Measurements from ENCODE around the gene INO80B. TPM values are rescaled to one million over a fixed set of nuclear protein-coding genes. Genes with fewer than 3 reads are reported as not detected.

INO80B gene
- total RNA-seq (2014; rRNA removed; shearing (Covaris generic)), result 9.0 and 14.2 TPM in 2 replicates

GRCh38 chr2:74454654-74455511 lies at the start of gene INO80B:
INO80B (plus strand) TSS chr2:74455087; CDS start chr2:74455117, 30 bp downstream.
- H3K4me1 ChIP-seq, result peaks cover 11% of the 10 kb centered on the region
- peak within 1 kb of the TSS; percentile 64 for H3K4me3 ChIP-seq
- no peaks in the 10 kb centered on the region for H3K36me3 ChIP-seq
- peak within 1 kb of the TSS; percentile 9; the same call in 1 of the 2 replicates for H3K27ac ChIP-seq
- DNase-seq, result peak; percentile 96 to 99
- H3K9me3 ChIP-seq (replicated peaks), result no peaks in the 10 kb centered on the region
- H3K27me3 ChIP-seq, result no peaks in the 10 kb centered on the region

GRCh38 chr2:74406035-74406434 lies 48.9 kb upstream of the INO80B start:
- H3K4me3 ChIP-seq, result no peak overlapping the region
- no peaks in the 10 kb centered on the region for H3K9me3 ChIP-seq (replicated peaks)
- no peaks in the 10 kb centered on the region for H3K36me3 ChIP-seq
- no peak for DNase-seq
- H3K27ac ChIP-seq, result no peak overlapping the region
- H3K27me3 ChIP-seq, result no peaks in the 10 kb centered on the region; the same call in 1 of the 2 replicates
- H3K4me1 ChIP-seq, result peaks cover 15% of the 10 kb centered on the region

- Histone ChIP-seq H3K4me1 (peaks cover 15% of the 10 kb centered on the region), H3K27ac (no peak overlapping the region), H3K4me3 (no peak overlapping the region), H3K36me3 (no peaks in the 10 kb centered on the region), H3K27me3 (peaks cover 4% of the 10 kb centered on the region), H3K9me3 (replicated peaks) (no peaks in the 10 kb centered on the region)
- no peak for DNase-seq
Observed at GRCh38 chr2:74407682-74408081, 47.2 kb upstream of the INO80B start.

- DNase-seq, result no peak
- Histone ChIP-seq H3K9me3 (replicated peaks) (no peaks in the 10 kb centered on the region), H3K4me3 (no peak overlapping the region), H3K27me3 (peaks cover 15% of the 10 kb centered on the region), H3K4me1 (no peaks in the 10 kb centered on the region; the same call in 1 of the 2 replicates), H3K27ac (no peak overlapping the region), H3K36me3 (no peaks in the 10 kb centered on the region)
Observed at GRCh38 chr2:74413001-74413698, 41.7 kb upstream of the INO80B start.

- Histone ChIP-seq H3K36me3 (no peaks in the 10 kb centered on the region), H3K27me3 (peaks cover 21% of the 10 kb centered on the region), H3K4me3 (no peak overlapping the region), H3K27ac (no peak overlapping the region), H3K4me1 (peaks cover 3% of the 10 kb centered on the region; the same call in 1 of the 2 replicates), H3K9me3 (replicated peaks) (no peaks in the 10 kb centered on the region)
- no peak for DNase-seq
Observed at GRCh38 chr2:74414441-74414840, 40.4 kb upstream of the INO80B start.

- Histone ChIP-seq H3K9me3 (replicated peaks) (no peaks in the 10 kb centered on the region), H3K27me3 (peaks cover 27% of the 10 kb centered on the region), H3K4me3 (no peak overlapping the region), H3K27ac (no peak overlapping the region), H3K36me3 (no peaks in the 10 kb centered on the region), H3K4me1 (peaks cover 3% of the 10 kb centered on the region; the same call in 1 of the 2 replicates)
- DNase-seq, result no peak
Observed at GRCh38 chr2:74414881-74415761, 39.8 kb upstream of the INO80B start.

- no peak for DNase-seq
- Histone ChIP-seq H3K4me3 (no peak overlapping the region), H3K9me3 (replicated peaks) (no peaks in the 10 kb centered on the region), H3K27ac (no peak overlapping the region), H3K36me3 (no peaks in the 10 kb centered on the region), H3K4me1 (peaks cover 3% of the 10 kb centered on the region; the same call in 1 of the 2 replicates), H3K27me3 (peaks cover 27% of the 10 kb centered on the region)
Observed at GRCh38 chr2:74415762-74416395, 39.0 kb upstream of the INO80B start.

- Histone ChIP-seq H3K4me1 (peaks cover 3% of the 10 kb centered on the region; the same call in 1 of the 2 replicates), H3K27ac (no peak overlapping the region), H3K36me3 (no peaks in the 10 kb centered on the region), H3K9me3 (replicated peaks) (no peaks in the 10 kb centered on the region), H3K4me3 (no peak overlapping the region), H3K27me3 (peaks cover 27% of the 10 kb centered on the region)
- DNase-seq, result no peak
Observed at GRCh38 chr2:74416778-74417177, 38.1 kb upstream of the INO80B start.

- Histone ChIP-seq H3K4me3 (no peak overlapping the region), H3K27ac (no peak overlapping the region), H3K27me3 (peaks cover 27% of the 10 kb centered on the region), H3K36me3 (no peaks in the 10 kb centered on the region), H3K9me3 (replicated peaks) (no peaks in the 10 kb centered on the region), H3K4me1 (peaks cover 3% of the 10 kb centered on the region; the same call in 1 of the 2 replicates)
- DNase-seq, result no peak
Observed at GRCh38 chr2:74417197-74417596, 37.7 kb upstream of the INO80B start.

GRCh38 chr2:74417763-74418162 lies 37.1 kb upstream of the INO80B start:
- H3K4me3 ChIP-seq, result no peak overlapping the region
- no peak overlapping the region for H3K27ac ChIP-seq
- H3K9me3 ChIP-seq (replicated peaks), result no peaks in the 10 kb centered on the region
- H3K27me3 ChIP-seq, result peaks cover 22% of the 10 kb centered on the region
- H3K4me1 ChIP-seq, result peaks cover 3% of the 10 kb centered on the region; the same call in 1 of the 2 replicates
- H3K36me3 ChIP-seq, result no peaks in the 10 kb centered on the region
- DNase-seq, result no peak

GRCh38 chr2:74418312-74418711 lies 36.6 kb upstream of the INO80B start:
- Histone ChIP-seq H3K27ac (no peak overlapping the region), H3K4me1 (peaks cover 3% of the 10 kb centered on the region; the same call in 1 of the 2 replicates), H3K9me3 (replicated peaks) (no peaks in the 10 kb centered on the region), H3K4me3 (no peak overlapping the region), H3K36me3 (no peaks in the 10 kb centered on the region), H3K27me3 (peaks cover 18% of the 10 kb centered on the region)
- DNase-seq, result peak; percentile 70 to 76

- no peaks in the 10 kb centered on the region for H3K9me3 ChIP-seq (replicated peaks)
- H3K27ac ChIP-seq, result no peak overlapping the region
- no peak for DNase-seq
- H3K4me1 ChIP-seq, result peaks cover 3% of the 10 kb centered on the region; the same call in 1 of the 2 replicates
- no peaks in the 10 kb centered on the region for H3K36me3 ChIP-seq
- H3K4me3 ChIP-seq, result no peak overlapping the region
- H3K27me3 ChIP-seq, result peaks cover 13% of the 10 kb centered on the region
Observed at GRCh38 chr2:74419345-74419744, 35.5 kb upstream of the INO80B start.

GRCh38 chr2:74420006-74420405 lies 34.9 kb upstream of the INO80B start:
- H3K36me3 ChIP-seq, result no peaks in the 10 kb centered on the region
- no peak overlapping the region for H3K27ac ChIP-seq
- H3K4me3 ChIP-seq, result no peak overlapping the region
- no peak for DNase-seq
- H3K9me3 ChIP-seq (replicated peaks), result no peaks in the 10 kb centered on the region
- H3K27me3 ChIP-seq, result peaks cover 13% of the 10 kb centered on the region
- H3K4me1 ChIP-seq, result peaks cover 3% of the 10 kb centered on the region; the same call in 1 of the 2 replicates
